Measurements from ENCODE around the gene DIDO1. TPM values are rescaled to one million over a fixed set of nuclear protein-coding genes. Genes with fewer than 3 reads are reported as not detected.

The DIDO1 gene
- total RNA-seq, 4 donors from 2014 or later = 24.2 to 39.3 (median 28.7) TPM

DNA sequence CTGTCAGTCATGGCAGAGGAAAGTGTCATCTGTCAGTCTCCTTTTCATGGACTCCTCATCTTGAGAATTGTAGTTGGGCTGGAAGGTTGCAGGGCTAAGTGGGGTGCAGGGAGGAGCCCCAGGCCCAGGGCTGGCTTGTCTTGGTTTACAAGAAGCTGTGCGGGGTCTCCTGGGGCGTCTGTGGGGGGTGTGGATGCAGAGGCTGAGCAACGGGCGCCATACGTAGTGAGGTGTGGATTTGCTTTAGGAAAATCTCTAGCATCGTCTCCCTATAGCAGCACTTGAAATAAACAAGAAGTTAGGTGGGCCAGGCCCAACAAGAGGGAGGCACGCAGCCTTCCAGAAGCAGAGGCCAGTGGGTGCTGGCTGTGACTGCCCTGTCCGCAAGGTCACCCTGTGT is 24.4 kb upstream of the DIDO1 start:
- intact Hi-C loops (cut with DNase I; ENCODE audit: low total_unique reads) = no loop called here
- no peak overlapping the region for H3K27ac ChIP-seq
- peaks cover 11 to 29% of the 10 kb centered on the region in 2 donors for H3K4me1 ChIP-seq
- DNase-seq (no peak), ATAC-seq (no peak)
- H3K9me3 ChIP-seq = no peaks in the 10 kb centered on the region
- TF ChIP-seq POLR2A (IDR thresholded peaks at IDR 0.05) (no peak), CTCF (IDR thresholded peaks at IDR 0.05 in 4 of 5, conservative IDR thresholded peaks at IDR 0.05 in 1 of 5) (no peak)
- in situ Hi-C loops (cut with MboI; ENCODE audit: low sequenced_read_pairs in 4 of 4) = no loop called here
- no peaks in the 10 kb centered on the region for H3K27me3 ChIP-seq
- H3K36me3 ChIP-seq = peaks cover 0 to 39% of the 10 kb centered on the region in 2 donors
- H3K4me3 ChIP-seq = no peak overlapping the region

- Histone ChIP-seq H3K36me3 (peaks cover 0 to 46% of the 10 kb centered on the region in 2 donors), H3K27me3 (no peaks in the 10 kb centered on the region), H3K4me1 (peaks cover 6 to 29% of the 10 kb centered on the region in 2 donors), H3K9me3 (no peaks in the 10 kb centered on the region), H3K27ac (no peak overlapping the region), H3K4me3 (no peak overlapping the region)
- DNase-seq (no peak), ATAC-seq (no peak)
- TF ChIP-seq CTCF (IDR thresholded peaks at IDR 0.05 in 4 of 5, conservative IDR thresholded peaks at IDR 0.05 in 1 of 5) (no peak), POLR2A (IDR thresholded peaks at IDR 0.05) (no peak)
- intact Hi-C loops (cut with DNase I; ENCODE audit: low total_unique reads) = no loop called here
- in situ Hi-C loops (cut with MboI; ENCODE audit: low sequenced_read_pairs in 4 of 4) = no loop called here
Measured at GRCh38 chr20:62949962-62950361, 23.7 kb upstream of the DIDO1 start.

- in situ Hi-C loops (cut with MboI; ENCODE audit: low sequenced_read_pairs in 4 of 4) = no loop called here
- ATAC-seq (no peak), DNase-seq (no peak)
- H3K4me1 ChIP-seq = peaks cover 6 to 29% of the 10 kb centered on the region in 2 donors
- H3K27me3 ChIP-seq = no peaks in the 10 kb centered on the region
- TF ChIP-seq CTCF (IDR thresholded peaks at IDR 0.05 in 4 of 5, conservative IDR thresholded peaks at IDR 0.05 in 1 of 5) (no peak), POLR2A (IDR thresholded peaks at IDR 0.05) (no peak)
- H3K36me3 ChIP-seq = peaks cover 0 to 53% of the 10 kb centered on the region in 2 donors
- H3K9me3 ChIP-seq = no peaks in the 10 kb centered on the region
- intact Hi-C loops (cut with DNase I; ENCODE audit: low total_unique reads) = no loop called here
- H3K4me3 ChIP-seq = no peak overlapping the region
- H3K27ac ChIP-seq = no peak overlapping the region
Measured at GRCh38 chr20:62949153-62949821, 23.0 kb upstream of the DIDO1 start.

DNA sequence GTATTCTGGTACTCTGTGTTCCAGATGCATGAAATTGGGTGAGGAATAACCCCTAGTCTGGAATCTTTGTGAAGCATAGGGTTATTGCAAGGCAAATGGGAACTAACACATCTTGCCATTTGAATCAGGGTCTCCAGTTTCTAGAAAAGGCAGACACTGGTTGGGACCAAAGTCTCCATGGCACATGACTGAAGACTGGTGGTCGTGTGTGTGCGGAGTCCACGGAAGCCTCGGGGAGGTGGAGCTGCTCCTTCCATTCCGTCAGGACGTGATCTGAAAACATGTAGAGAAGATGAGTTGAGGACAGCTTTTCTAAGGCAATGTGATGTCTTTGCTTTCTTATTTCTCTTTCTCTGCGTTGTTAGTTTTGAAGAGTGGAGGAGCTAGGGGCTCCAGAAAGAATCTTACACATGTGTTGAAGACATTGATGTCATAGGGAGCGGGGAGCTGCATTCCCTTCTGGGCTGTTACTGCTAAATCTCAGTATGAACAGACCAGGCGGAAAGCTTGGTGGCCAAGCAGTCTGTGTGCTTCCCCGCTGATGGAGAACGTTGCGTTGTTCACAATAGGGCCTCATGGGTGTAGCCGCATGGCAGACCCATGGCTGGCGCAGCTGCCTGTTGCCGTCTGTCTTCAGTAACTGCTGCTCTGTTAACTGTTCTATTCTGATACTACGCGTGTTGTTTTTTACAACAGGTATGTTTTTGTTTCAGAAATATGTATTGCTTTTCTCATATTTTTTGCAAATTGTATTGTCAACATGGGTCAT is 21.4 kb upstream of the DIDO1 start:
- peaks cover 6 to 18% of the 10 kb centered on the region in 2 donors for H3K4me1 ChIP-seq
- in situ Hi-C loops (cut with MboI; ENCODE audit: low sequenced_read_pairs in 4 of 4) (no loop called here), intact Hi-C loops (cut with DNase I; ENCODE audit: low total_unique reads) (no loop called here)
- no peak overlapping the region for H3K4me3 ChIP-seq
- ATAC-seq (no peak), DNase-seq (no peak)
- TF ChIP-seq CTCF (IDR thresholded peaks at IDR 0.05 in 4 of 5, conservative IDR thresholded peaks at IDR 0.05 in 1 of 5) (no peak), POLR2A (IDR thresholded peaks at IDR 0.05) (no peak)
- H3K36me3 ChIP-seq = peaks cover 0 to 68% of the 10 kb centered on the region in 2 donors
- no peaks in the 10 kb centered on the region for H3K9me3 ChIP-seq
- H3K27ac ChIP-seq = peak overlapping the region in 1 of 4 donors; percentile 39
- no peaks in the 10 kb centered on the region for H3K27me3 ChIP-seq

Measured in gastrocnemius medialis (tissue), 4 donors.